Activated gamma-delta T cell treated with Interleukin-2 at 50 U/mL for 16 hours (primary cell): Measurements from ENCODE around the gene MTUS2.

ENCODE experiments used
- DNase-seq: peaks from one replicate; pipeline ENCODE4 v3.0.0-alpha.2; 2020

MTUS2 gene

DNA sequence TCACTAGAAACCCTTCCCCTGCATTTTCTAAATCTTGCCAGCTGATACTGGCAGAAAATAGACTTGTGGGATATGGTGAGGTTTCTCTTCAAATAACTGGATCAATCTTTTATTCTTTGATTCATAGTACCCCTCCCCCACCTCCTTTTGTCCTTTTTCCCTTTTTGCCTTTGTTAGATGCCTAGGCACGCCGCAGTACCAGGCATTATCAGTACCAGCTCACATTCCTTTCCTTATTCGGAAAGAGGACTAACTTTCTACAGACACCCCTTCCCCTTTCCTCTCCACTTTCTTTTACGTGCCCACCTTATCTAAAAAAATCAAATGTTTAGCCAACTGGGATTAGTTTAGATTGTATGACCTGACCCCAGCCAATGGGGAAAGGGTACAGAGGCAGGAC, 226.4 kb downstream of the MTUS2 start:
- no peak for DNase-seq

DNA sequence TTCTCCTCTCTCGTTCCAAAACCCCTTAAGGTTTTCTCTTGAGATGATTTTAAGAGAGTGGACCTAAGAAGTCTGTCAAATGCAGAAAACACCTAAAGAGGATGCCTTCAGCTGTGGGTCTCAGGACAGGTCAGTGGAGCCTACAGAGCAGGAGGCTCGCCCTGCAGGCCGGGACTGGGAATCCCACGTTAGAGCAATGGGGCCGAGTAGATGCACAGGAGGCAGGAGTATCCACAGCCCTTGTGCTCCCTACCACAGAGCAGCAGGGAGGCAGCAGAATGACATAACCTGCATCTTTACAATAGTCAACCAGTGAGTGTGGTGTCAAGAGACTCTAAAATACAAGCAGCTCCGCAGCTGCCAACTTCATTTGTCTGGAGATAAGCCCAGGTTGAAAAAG, 229.4 kb downstream of the MTUS2 start:
- DNase-seq: no peak

DNA sequence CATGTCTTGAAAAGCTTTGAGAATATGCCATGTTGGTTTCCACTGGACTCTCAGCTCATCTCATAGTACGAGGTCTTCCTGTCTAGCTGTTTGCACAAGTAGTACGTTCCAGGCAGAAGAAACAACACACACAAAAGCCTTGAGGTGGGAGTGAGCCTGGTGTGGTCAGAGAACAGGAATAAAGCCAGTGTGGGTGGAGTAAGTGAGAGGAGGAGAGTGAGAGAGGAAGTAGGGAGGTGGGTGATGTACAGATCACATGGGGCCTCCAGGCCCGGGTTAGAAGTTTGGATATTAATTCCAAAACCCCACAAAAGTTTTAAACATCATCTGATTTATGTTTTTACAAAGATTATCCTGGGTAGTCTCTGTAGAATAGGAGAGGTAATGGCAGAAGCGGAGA, 230.6 kb downstream of the MTUS2 start:
- no peak for DNase-seq

DNA sequence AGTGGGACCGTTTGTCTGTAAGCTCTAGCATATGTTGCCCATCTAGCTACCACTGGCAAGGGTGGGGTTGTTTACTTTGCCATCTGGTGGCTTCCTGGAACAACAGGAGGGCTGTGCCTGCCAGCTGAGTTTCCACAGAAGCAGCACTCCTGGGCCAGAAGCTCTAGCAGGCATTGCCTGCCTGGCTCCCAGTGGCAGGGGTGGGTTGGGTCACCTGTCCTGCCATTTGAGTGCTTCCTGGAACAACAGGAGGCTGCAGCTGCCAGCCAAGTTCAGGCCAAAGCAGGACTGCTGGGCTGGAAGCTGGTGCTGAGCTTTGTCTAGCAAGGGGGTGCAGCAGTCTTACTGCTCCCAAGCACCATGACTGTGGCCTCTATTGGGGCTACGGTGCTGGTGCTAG, 239.7 kb downstream of the MTUS2 start:
- DNase-seq: no peak

GRCh38 chr13:29065142-29065541, 245.0 kb downstream of the MTUS2 start:
- DNase-seq: no peak

DNA sequence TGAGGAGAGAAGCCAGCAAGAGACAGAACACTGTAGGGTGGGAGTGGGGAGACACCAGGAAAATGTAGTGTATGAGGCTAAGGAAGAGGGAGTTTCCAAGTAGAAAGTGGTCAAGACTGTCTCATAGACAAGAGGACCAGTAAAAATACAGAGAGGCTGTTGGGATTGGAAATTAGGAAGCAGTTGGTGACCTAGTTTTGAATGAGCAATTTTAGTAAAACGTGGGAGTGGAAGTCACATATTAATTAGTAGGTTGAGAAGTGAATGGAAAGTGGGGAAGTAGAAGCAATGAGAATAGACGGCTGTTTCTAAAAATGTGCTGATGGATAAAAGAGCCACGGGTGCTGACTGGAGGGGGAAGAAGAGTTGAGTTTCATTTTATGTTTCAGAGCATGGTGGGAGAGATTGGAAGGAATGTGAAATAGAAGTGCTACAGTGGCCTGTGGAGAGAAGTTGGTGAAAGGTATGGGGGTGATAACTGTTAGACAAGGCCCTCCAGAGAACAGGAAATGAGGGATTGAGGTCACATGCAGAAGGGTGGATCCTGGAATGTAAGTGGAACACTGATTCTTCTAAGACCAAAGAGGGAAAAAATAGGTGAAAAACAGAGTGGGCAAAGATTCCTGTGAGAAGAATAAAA, 247.3 kb downstream of the MTUS2 start:
- no peak for DNase-seq

GRCh38 chr13:29073755-29074154, 253.6 kb downstream of the MTUS2 start:
- no peak for DNase-seq

GRCh38 chr13:29077051-29077813, 257.1 kb downstream of the MTUS2 start:
- DNase-seq: no peak

- DNase-seq: no peak
Measured at GRCh38 chr13:29081036-29081435, 260.9 kb downstream of the MTUS2 start.

GRCh38 chr13:29081697-29082440, 261.7 kb downstream of the MTUS2 start:
- DNase-seq: no peak

GRCh38 chr13:29099781-29100406, 279.8 kb downstream of the MTUS2 start:
- no peak for DNase-seq

DNA sequence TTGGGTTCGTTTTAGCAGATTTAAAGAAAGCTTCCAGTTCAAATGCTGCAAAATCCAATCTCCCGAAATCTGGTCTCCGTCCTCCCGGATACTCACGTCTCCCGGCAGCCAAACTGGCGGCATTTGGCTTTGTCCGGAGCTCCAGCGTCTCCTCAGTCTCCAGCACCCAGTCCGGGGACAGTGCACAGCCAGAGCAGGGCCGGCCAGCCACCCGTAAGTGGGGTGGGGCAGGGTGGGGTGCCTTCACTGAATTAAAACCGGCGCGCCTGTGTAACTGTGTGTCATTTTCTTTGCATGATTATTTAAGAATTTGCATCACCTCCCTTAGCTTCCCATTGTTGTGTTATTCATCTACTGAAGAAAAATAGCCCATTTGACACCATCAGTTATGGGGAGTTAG, 280.6 kb downstream of the MTUS2 start:
- DNase-seq: no peak

GRCh38 chr13:29101409-29101808, 281.3 kb downstream of the MTUS2 start:
- DNase-seq: no peak

DNA sequence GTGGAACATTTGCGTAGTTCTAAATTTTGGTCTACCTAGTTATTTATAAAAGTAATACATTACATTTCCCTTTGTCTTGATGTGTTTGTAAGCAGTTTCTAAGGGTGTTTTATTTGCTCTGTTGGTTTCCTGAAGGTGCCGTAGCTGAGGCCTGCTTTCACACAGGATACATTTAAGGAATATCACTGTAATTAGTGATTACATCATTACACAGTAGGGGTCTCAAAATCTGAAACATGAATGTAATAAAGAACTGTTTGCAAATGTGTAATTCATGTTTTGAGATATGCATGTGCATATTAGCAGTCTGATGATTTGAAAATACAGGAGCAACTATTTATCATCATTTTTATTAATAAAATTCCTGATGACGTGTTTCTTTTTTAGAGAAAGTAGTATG, 281.8 kb downstream of the MTUS2 start:
- no peak for DNase-seq

- no peak for DNase-seq
Measured at GRCh38 chr13:29103065-29103800, 283.1 kb downstream of the MTUS2 start.

DNA sequence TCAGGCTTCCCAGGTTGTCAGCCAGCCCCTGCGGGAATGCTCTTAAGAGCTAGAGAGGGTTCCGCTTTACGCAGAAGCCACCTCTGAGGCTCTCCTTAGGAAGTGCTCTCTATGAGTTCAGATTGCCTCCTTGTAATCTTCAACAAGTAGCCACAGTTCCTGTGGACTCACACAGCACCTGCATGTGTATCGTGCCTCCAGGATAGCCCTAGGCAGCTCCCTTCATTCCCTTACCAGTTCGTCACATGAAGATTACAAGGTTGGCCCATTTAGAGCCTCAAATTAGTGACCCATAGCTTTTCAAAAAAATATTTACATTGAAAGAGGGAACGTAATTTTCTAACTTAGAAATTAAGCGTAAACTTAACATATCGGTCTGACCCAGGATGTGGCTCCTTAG, 284.3 kb downstream of the MTUS2 start:
- no peak for DNase-seq

DNA sequence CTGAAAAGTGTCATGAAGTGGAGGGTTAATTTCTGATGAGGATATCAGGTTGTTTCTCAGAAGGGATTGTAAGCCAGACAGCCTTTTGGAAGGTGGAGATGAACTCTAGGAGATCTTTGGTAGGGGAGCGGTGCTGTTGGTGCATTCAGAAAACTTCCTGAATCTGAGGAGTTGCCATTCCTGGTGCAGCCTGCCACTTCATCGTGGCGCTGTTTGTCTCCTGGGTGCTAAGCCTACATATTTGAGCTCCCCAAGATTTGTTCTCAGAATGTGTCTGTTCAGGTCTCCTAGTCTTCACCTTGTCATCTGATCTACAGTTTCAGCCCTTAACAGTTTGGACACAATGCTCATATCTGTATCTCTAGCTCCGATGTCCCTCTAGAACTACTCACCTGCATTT, 285.6 kb downstream of the MTUS2 start:
- no peak for DNase-seq

- DNase-seq: no peak
Measured at GRCh38 chr13:29106651-29107050, 286.5 kb downstream of the MTUS2 start.

- no peak for DNase-seq
Measured at GRCh38 chr13:29108068-29108786, 288.1 kb downstream of the MTUS2 start.

GRCh38 chr13:29109987-29110386, 289.8 kb downstream of the MTUS2 start:
- no peak for DNase-seq

GRCh38 chr13:29111446-29111845, 291.3 kb downstream of the MTUS2 start:
- DNase-seq: no peak

GRCh38 chr13:29115842-29116241, 295.7 kb downstream of the MTUS2 start:
- no peak for DNase-seq
